Stimulated activated naive CD4-positive, alpha-beta T cell treated with Interleukin-2 at 50 U/mL for 16 hours (primary cell): ENCODE results near the gene GDF10.

ENCODE experiments used
- DNase-seq: peaks from one replicate; lab custom pipeline; 2025; lab: John Stamatoyannopoulos, UW

Gene GDF10

DNA sequence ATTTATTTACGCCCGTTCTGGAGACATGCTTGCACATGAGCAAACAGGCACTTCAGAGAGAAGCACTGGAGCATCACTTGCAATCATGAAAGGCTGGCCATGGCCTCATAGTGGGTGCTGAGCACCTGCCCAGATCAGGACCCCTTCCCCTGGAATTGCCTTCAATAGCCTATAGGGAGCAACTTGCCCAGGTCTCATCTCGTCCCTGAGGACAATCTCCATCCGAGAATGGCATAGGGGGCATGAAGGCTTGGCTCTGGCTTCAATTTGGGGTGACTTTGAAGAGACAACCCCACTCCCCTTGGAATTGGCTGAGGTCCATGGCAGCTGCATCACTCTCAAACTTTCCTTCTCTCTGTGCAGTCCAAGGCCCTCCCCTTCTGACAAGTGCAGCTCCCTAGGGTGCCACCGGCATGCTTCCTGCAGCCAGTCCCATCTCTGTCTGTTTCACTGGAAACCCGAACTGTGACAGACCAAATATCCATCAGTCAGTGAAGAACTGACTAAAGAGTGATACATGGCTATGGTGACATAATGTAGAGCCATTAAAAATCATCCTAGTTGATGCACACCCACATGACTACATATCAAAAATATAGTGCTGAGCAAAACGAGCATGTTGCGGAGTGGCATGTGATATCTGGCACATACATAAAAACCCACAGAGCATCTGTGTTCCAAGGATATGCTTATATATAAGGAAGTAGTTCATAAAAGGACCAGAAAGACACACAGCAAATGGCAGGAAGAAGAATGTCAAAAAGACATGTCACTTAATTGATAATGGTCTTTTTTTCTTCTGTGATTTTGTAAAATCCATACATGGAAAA lies 34.7 kb downstream of the GDF10 start:
- DNase-seq, result no peak

GRCh38 chr10:47335906-47336305 lies 35.9 kb downstream of the GDF10 start:
- no peak for DNase-seq

GRCh38 chr10:47336387-47337134 lies 36.6 kb downstream of the GDF10 start:
- DNase-seq, result no peak

DNA sequence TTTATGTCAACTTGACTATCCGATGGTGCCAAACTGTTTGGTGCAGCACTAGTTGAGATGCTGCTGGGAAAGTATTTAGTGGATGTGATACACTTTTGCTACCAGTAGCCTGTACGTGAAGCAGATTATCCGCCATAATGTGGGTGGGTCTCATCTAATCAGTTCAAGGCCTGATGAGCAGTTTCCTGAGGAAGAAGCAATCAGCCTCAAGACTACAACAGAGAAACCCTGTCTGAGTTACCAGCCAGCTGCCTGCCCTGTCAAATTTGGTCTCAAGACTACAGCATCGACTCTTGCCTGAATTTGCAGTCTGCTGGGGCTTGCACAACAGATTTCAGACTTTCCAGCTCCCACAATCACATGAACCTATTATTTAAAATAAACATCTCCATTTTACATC lies 37.3 kb downstream of the GDF10 start:
- DNase-seq, result no peak

GRCh38 chr10:47339186-47339735 lies 39.3 kb downstream of the GDF10 start:
- no peak for DNase-seq

DNA sequence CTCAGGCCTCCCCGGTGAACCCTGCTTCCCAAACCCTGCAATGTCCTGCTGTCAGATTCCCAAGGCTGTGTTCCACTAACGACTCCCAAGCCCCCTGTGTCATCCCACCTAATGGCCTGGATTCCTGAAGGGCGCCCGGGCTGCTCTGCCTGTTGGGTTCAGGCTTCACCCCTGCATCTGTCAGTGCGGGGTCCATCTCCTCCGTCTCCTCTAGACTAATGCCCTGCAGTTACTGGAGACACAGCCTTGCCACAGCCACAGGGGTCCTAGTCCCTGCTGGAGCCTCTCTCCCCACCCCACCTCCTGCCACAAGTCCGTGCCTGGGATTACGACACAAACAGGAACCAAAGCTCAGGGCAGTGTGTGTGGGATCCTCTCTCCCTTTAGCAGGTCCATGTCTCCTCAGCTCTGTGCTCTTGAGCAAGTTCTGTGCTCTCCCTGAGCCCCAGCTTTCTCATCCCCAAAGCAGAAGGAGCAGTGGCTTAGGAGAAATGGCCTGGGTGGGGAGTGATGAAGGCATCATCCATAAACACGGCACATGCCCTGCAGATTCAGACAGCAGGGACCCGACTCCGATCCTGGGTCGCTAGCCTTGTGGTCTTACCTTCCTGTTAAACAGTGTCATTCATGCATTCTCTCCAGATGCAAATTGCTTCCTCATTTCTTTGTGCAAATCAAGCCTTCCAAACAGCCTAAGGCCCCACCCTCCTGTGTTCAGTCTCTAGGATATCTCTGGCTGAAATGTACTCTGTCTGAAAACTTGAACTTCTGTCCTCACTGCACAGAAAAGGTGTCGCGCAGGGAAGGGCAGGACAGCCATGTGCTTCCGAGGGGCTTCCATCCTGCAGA lies 40.0 kb downstream of the GDF10 start:
- no peak for DNase-seq

- DNase-seq, result peak; percentile 43
Measured at GRCh38 chr10:47340608-47341170, 40.7 kb downstream of the GDF10 start.

DNA sequence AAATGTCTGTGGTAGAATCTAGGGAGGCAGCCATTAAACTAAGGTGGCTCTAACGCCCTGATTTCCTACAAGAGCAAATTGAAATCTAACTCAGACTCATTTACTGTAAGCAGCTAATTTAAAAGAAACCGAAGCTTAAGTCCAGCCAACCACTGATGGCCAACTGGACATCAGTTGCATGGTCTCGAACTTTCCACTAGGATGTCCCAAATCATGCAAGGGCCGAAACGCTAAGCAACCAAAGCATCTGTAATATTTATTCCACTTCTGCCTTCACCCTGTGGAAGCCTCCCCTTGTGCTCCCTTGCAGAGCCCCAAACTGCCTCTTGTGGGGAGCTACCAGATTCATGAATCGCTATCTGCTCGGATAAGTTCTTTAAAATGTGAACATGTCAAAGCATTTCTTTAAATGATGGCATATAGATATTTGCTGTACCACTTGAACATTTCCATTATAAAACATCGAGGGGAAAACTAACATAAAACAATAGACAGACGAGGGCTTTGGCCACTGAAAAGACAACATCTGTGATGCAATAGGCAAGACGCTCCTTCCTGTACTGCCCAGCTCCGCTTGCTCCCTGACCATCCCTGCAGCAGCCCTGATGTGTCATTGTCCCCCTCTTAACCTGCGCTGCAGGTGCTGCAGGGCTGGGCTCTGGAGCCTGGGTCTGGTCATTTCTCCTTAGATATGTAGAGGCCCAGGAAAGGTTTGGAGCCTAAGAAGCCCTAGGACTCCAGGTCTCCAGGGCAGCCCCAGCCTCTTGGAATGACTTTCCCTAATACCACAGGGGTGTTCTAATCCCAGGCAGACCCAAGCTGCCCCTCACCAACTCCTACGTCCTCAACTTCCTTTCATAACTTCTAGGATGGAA lies 45.2 kb downstream of the GDF10 start:
- no peak for DNase-seq

DNA sequence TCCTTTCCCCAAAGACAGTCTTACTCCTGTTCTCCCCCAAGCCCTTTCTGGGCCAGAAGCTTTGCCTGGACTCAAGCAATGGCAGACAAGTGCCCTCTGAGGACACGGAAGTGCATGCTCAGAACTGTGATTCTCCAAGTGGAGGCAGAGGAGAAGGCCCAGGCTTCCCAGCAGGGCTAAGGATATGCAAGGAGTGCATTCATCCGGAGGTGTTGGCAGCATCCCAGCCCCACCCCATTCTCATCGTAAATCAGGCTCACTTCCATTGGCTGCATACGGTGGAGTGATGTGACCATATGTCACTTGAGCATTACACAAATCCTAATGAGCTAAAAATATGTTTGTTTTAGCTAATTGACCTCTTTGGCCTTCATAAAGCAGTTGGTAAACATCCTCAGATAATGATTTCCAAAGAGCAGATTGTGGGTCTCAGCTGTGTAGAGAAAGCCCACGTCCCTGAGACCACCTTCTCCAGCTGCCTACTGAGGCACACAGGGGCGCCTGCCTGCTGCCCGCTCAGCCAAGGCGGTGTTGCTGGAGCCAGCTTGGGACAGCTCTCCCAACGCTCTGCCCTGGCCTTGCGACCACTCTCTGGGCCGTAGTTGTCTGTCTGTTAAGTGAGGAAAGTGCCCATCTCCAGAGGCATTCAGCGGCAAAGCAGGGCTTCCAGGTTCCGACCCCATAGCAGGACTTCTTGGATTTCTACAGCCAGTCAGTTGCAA lies 46.7 kb downstream of the GDF10 start:
- DNase-seq, result no peak

DNA sequence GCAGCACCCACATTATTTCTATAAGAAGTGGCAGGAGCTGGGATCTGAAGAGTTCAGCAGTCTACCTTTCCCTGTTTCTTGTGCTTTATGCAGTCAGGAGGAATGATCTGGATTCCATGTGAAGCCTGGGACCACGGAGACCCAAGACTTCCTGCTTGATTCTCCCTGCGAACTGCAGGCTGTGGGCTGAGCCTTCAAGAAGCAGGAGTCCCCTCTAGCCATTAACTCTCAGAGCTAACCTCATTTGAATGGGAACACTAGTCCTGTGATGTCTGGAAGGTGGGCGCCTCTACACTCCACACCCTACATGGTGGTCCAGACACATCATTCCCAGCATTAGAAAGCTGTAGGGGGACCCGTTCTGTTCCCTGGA lies 47.3 kb downstream of the GDF10 start:
- DNase-seq, result no peak

DNA sequence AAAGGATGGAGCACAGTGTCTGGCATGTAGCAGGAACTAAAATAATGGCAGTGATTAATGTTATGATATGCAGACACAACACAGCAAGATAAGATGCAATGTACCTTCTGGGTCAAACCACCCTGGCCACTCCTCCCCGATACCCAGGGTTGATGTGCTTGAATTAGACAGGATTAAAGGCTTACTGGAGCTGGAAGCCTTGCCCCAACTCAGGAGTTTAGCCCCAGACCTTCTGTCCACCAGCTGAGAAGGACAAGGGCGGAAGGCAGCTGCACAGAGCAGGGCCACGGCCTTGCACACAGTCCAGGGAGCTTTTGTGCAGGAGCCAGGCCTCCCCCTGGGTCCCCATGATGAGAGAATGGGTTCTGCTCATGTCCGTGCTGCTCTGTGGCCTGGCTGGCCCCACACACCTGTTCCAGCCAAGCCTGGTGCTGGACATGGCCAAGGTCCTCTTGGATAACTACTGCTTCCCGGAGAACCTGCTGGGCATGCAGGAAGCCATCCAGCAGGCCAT lies 48.2 kb downstream of the GDF10 start, which contains the start of gene RBP3:
Gene RBP3 (plus strand): TSS at position 226 of the 514 bp plus-strand sequence. CDS start 122 bp downstream, at position 348.
- DNase-seq, result no peak

- DNase-seq, result no peak
Measured at GRCh38 chr10:47348661-47349470, 48.9 kb downstream of the GDF10 start.

DNA sequence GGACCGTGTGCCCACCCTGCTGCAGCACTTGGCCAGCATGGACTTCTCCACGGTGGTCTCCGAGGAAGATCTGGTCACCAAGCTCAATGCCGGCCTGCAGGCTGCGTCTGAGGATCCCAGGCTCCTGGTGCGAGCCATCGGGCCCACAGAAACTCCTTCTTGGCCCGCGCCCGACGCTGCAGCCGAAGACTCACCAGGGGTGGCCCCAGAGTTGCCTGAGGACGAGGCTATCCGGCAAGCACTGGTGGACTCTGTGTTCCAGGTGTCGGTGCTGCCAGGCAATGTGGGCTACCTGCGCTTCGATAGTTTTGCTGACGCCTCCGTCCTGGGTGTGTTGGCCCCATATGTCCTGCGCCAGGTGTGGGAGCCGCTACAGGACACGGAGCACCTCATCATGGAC lies 49.5 kb downstream of the GDF10 start:
- DNase-seq, result no peak

DNA sequence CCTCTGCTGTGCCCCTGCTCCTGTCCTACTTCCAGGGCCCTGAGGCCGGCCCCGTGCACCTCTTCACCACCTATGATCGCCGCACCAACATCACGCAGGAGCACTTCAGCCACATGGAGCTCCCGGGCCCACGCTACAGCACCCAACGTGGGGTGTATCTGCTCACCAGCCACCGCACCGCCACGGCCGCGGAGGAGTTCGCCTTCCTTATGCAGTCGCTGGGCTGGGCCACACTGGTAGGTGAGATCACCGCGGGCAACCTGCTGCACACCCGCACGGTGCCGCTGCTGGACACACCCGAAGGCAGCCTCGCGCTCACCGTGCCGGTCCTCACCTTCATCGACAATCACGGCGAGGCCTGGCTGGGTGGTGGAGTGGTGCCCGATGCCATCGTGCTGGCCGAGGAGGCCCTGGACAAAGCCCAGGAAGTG lies 50.0 kb downstream of the GDF10 start:
- no peak for DNase-seq

DNA sequence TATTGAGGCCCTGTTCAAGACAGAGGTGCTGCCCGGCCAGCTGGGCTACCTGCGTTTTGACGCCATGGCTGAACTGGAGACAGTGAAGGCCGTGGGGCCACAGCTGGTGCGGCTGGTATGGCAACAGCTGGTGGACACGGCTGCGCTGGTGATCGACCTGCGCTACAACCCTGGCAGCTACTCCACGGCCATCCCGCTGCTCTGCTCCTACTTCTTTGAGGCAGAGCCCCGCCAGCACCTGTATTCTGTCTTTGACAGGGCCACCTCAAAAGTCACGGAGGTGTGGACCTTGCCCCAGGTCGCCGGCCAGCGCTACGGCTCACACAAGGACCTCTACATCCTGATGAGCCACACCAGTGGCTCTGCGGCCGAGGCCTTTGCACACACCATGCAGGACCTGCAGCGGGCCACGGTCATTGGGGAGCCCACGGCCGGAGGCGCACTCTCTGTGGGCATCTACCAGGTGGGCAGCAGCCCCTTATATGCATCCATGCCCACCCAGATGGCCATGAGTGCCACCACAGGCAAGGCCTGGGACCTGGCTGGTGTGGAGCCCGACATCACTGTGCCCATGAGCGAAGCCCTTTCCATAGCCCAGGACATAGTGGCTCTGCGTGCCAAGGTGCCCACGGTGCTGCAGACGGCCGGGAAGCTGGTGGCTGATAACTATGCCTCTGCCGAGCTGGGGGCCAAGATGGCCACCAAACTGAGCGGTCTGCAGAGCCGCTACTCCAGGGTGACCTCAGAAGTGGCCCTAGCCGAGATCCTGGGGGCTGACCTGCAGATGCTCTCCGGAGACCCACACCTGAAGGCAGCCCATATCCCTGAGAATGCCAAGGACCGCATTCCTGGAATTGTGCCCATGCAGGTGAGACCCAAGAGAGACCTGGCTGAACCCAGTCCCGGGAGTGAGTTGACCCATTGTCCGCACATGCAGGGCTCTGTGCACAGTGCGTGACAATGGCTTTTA lies 51.0 kb downstream of the GDF10 start:
- DNase-seq, result no peak

DNA sequence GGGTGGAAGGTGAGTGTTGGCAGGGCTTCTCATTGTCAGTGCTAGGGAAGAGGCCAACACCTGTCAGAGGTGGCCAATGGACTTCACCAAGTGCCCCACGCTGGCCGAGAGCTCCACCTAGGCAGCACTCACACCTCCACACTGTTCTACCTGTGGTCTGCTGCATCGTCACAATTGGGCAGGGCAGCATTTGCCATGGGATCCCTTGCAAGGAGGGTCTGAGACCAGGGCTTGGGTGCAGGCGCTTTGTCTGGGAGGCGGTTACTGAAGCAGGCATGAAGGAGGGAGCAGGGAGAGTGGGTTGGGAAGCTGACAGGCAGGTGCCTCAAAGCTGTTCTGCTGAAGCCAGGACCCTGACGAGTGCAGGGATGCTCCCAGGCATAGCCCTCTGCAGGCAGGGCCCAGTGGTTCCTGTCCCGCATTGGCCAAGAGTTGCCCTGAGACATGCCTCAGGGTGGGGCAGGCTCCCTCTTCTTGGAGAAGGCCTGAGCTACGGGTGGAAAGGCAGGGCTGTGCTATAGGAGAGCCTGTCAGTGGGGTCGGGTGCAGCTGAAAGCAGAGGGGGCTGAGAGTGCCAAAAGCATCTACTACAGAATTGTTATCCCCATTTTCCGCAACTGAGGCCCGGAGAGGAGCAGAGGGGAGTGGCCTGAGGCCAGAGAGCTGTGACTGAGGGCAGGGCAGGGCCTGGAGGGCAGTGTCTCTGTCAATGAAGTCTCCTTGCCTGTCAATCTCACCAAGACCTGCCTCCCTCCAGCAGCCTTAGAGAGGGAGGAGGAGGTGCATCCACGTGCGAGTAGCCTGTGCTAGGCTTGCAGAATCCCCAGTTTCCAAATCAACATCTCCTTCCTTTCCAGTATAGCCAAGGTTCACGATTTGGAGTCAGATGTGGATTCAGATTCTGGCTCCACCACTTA lies 52.2 kb downstream of the GDF10 start:
- no peak for DNase-seq

DNA sequence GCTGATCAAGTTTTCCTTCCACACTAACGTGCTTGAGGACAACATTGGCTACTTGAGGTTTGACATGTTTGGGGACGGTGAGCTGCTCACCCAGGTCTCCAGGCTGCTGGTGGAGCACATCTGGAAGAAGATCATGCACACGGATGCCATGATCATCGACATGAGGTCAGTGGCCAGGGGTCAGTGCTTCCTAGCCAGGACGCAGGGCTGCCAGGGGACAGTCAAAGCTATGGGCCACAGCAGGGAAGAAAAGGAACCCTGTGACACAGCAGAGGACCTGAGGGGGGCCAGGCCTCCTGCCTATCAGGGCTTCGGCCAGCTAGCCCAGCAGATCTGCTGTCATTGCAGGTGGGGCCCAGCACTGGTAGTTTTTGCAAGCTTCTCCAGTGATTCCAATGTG lies 53.4 kb downstream of the GDF10 start:
- DNase-seq, result no peak
